Smooth muscle cell (in vitro differentiated cells): ENCODE data around the gene RCBTB2. TPM values are rescaled to one million over a fixed set of nuclear protein-coding genes. Genes with fewer than 3 reads are reported as not detected.

Experiments used
- DNase-seq: peaks from one replicate; lab custom pipeline; 2025; ENCODE audit not compliant: unreplicated experiment; lab: John Stamatoyannopoulos, UW
- H2AFZ ChIP-seq: fragments of 200-600 bp; sonication (generic); 2 replicates; pipeline ENCODE4 v1.6.0; 2016; ENCODE audit warnings: antibody characterized with exemption, low read depth, mild to moderate bottlenecking
- H3F3A ChIP-seq: fragments of 200-600 bp; sonication (generic); 2 replicates; pipeline ENCODE4 v1.6.0; 2017; ENCODE audit warnings: antibody characterized with exemption, low read depth
- H3K27ac ChIP-seq: fragments of 200-600 bp; sonication (generic); 2 replicates; pipeline ENCODE4 v1.5.1; 2016; ENCODE audit warnings: low read depth, mild to moderate bottlenecking
- H3K27me3 ChIP-seq: fragments of 200-600 bp; sonication (generic); 2 replicates; pipeline ENCODE4 v1.6.1; 2016; ENCODE audit warnings: low read depth, mild to moderate bottlenecking
- H3K36me3 ChIP-seq: fragments of 200-600 bp; sonication (generic); 2 replicates; pipeline ENCODE4 v1.5.1; 2016; ENCODE audit warnings: low read depth
- H3K4me1 ChIP-seq: fragments of 200-600 bp; sonication (generic); 2 replicates; pipeline ENCODE4 v1.5.1; 2016; ENCODE audit warnings: low read depth
- H3K4me2 ChIP-seq: fragments of 200-600 bp; sonication (generic); 2 replicates; pipeline ENCODE4 v1.6.0; 2016; ENCODE audit warnings: mild to moderate bottlenecking
- H3K4me3 ChIP-seq: fragments of 200-600 bp; sonication (generic); 2 replicates; pipeline ENCODE4 v1.5.1; 2016; ENCODE audit warnings: mild to moderate bottlenecking
- H3K79me2 ChIP-seq: fragments of 200-600 bp; sonication (generic); 2 replicates; pipeline ENCODE4 v1.6.0; 2016; ENCODE audit warnings: low read depth, mild to moderate bottlenecking
- H3K9ac ChIP-seq: fragments of 200-600 bp; sonication (generic); 2 replicates; pipeline ENCODE4 v1.6.0; 2016; ENCODE audit warnings: low read depth
- H3K9me3 ChIP-seq: fragments of 200-600 bp; sonication (generic); replicated peaks from 2 replicates; pipeline ENCODE4 v1.5.1; 2016; ENCODE audit warnings: low read depth
- H4K20me1 ChIP-seq: fragments of 200-600 bp; sonication (generic); 2 replicates; pipeline ENCODE4 v1.6.0; 2016; ENCODE audit warnings: low read depth
- CTCF ChIP-seq: fragments of 200-600 bp; sonication (generic); IDR thresholded peaks from 2 replicates; pipeline ENCODE4 v1.5.1; 2017; ENCODE audit warnings: borderline replicate concordance, mild to moderate bottlenecking, antibody characterized with exemption; ENCODE audit not compliant: insufficient read depth, poor library complexity, severe bottlenecking
- WGBS: methylation state at CpG from one replicate; pipeline ENCODE4 v1.1.7; 2016; ENCODE audit warnings: low lambda C conversion rate; 5-methylcytosine and 5-hydroxymethylcytosine counted together
- polyA plus RNA-seq: library from polyadenylated mRNA; unstranded; fragments of >200 nt; fragmentation: Nextera tagmentation; extraction: Ambion mirVana; gene quantifications from 2 replicates; pipeline ENCODE4 v1.2.1, GENCODE V29; 2016
- total RNA-seq: library from RNA; depleted of rRNA; stranded (reverse); fragments of >200 nt; gene quantifications from 2 replicates; pipeline ENCODE4 v1.2.3, GENCODE V29; 2014

Gene RCBTB2
- total and polyA plus RNA-seq, 2 experiments from 2014 or later = 3.7 to 5.0 TPM

- no peak for DNase-seq
- Histone ChIP-seq H3F3A (no peaks in the 10 kb centered on the region), H3K4me3 (no peak overlapping the region), H3K4me1 (peaks cover 11% of the 10 kb centered on the region), H3K4me2 (no peak overlapping the region), H2AFZ (peak overlapping the region; percentile 37), H3K27me3 (no peaks in the 10 kb centered on the region), H3K9ac (no peak overlapping the region), H3K79me2 (no peaks in the 10 kb centered on the region), H3K36me3 (no peaks in the 10 kb centered on the region), H3K9me3 (no peaks in the 10 kb centered on the region), H4K20me1 (no peaks in the 10 kb centered on the region), H3K27ac (no peak overlapping the region)
- WGBS = 44% methylated on average over 11 of the region's 11 CpGs
- no peak for TF ChIP-seq CTCF
Measured at GRCh38 chr13:48542581-48543341, 9.9 kb upstream of the RCBTB2 start.

GRCh38 chr13:48542138-48542537, 9.3 kb upstream of the RCBTB2 start:
- WGBS = 92% methylated on average over 4 of the region's 4 CpGs
- H3F3A ChIP-seq = no peaks in the 10 kb centered on the region

GRCh38 chr13:48539550-48539949, 6.7 kb upstream of the RCBTB2 start:
- Histone ChIP-seq H3F3A (no peaks in the 10 kb centered on the region), H2AFZ (no peak overlapping the region), H3K9me3 (no peaks in the 10 kb centered on the region), H3K27ac (no peak overlapping the region), H3K4me3 (no peak overlapping the region), H3K4me2 (no peak overlapping the region), H4K20me1 (no peaks in the 10 kb centered on the region), H3K9ac (no peak overlapping the region), H3K27me3 (no peaks in the 10 kb centered on the region), H3K36me3 (no peaks in the 10 kb centered on the region), H3K79me2 (no peaks in the 10 kb centered on the region), H3K4me1 (peaks cover 11% of the 10 kb centered on the region)
- TF ChIP-seq CTCF = no peak
- DNase-seq = no peak

More at GRCh38 chr13:48542138-48542537, 9.3 kb upstream of the RCBTB2 start:
- H3K4me3 ChIP-seq = no peak overlapping the region
- no peak for TF ChIP-seq CTCF
- H4K20me1 ChIP-seq = no peaks in the 10 kb centered on the region
- H3K4me1 ChIP-seq = peaks cover 11% of the 10 kb centered on the region
- H2AFZ ChIP-seq = no peak overlapping the region
- no peaks in the 10 kb centered on the region for H3K36me3 ChIP-seq
- no peaks in the 10 kb centered on the region for H3K27me3 ChIP-seq
- no peak for DNase-seq
- H3K27ac ChIP-seq = no peak overlapping the region
- no peaks in the 10 kb centered on the region for H3K9me3 ChIP-seq
- H3K79me2 ChIP-seq = no peaks in the 10 kb centered on the region
- H3K9ac ChIP-seq = no peak overlapping the region
- no peak overlapping the region for H3K4me2 ChIP-seq

- Histone ChIP-seq H3K79me2 (no peaks in the 10 kb centered on the region), H3K9me3 (no peaks in the 10 kb centered on the region), H3K27ac (no peak overlapping the region), H2AFZ (no peak overlapping the region), H4K20me1 (no peaks in the 10 kb centered on the region), H3K36me3 (no peaks in the 10 kb centered on the region), H3K4me1 (peaks cover 11% of the 10 kb centered on the region), H3K9ac (no peak overlapping the region), H3F3A (no peaks in the 10 kb centered on the region), H3K4me3 (no peak overlapping the region), H3K4me2 (no peak overlapping the region), H3K27me3 (no peaks in the 10 kb centered on the region)
- DNase-seq = no peak
- TF ChIP-seq CTCF = no peak
- 86% methylated on average over 5 of the region's 5 CpGs for WGBS
Measured at GRCh38 chr13:48536621-48537250, 3.9 kb upstream of the RCBTB2 start.
